ENCODE measurements around the gene FDPS.

The FDPS gene

DNA sequence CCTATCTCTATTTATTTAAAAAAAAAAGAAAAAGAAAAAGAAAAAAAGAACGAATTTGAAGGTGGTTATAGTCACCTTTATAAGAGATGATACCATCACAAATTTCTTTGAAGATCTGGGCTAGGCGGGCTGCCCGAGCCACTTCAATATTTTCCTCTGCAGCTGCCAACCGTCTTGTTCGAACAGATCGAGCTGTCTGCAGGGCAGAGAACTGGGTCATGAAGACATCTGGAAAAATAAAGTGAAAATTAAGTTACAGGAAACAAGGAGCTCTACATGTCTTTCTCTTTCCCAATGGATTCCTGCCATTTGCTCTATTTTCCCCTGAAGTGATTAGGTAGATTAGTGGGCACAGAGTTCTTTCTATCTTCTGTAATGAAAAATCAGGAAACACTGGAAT, 44.0 kb downstream of the FDPS start:
- no peak for DNase-seq (ENCODE audit: low read depth in 1 of 2, low spot score in 1 of 2)

DNA sequence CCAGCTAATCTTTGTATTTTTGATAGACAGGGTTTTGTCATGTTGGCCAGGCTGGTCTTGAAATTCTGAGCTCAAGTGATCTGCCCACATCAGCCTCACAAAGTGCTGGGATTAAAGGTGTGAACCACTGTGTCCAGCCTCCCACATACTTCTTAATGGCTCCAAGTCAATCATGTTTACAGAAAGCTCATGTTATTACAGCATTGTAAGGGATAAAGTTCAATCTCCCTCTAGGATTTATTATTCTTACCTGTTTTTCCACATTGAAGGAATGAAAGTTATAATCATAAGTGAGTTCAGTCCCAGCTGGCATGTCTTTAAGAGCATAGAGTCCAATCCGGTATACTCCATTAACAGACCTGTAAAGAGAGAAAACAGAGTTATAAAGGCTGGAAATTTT, 51.4 kb downstream of the FDPS start:
- no peak for DNase-seq (ENCODE audit: low read depth in 1 of 2, low spot score in 1 of 2)
